ENCODE results near the gene IGF1.

DNA sequence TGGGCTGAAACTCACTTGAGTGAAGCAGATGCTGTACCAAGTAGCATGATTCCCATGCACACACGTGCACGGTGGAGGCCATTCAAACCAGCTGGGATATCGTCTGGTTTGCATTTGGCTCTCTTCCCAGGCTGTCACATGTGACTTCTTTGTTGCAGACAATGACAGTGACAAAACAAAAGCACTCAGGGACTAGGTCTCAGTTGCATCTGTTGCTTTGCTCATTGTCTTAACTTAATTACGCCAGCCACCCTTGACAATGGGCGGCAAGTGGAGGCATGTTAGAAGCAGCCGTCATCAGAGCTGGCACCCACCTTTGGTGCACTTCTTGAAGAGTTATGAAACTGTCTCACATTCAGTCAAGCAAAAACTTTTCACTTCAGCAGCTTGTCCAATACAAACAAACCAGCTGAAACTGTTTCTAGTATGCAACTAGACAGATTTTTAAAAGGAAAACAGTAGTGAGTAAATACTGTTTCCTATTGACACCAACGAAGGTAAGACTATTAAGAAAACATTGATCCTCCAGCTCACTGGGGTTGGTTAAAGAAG lies 74.3 kb downstream of the IGF1 start:
- TF ChIP-seq, protein P1, sequence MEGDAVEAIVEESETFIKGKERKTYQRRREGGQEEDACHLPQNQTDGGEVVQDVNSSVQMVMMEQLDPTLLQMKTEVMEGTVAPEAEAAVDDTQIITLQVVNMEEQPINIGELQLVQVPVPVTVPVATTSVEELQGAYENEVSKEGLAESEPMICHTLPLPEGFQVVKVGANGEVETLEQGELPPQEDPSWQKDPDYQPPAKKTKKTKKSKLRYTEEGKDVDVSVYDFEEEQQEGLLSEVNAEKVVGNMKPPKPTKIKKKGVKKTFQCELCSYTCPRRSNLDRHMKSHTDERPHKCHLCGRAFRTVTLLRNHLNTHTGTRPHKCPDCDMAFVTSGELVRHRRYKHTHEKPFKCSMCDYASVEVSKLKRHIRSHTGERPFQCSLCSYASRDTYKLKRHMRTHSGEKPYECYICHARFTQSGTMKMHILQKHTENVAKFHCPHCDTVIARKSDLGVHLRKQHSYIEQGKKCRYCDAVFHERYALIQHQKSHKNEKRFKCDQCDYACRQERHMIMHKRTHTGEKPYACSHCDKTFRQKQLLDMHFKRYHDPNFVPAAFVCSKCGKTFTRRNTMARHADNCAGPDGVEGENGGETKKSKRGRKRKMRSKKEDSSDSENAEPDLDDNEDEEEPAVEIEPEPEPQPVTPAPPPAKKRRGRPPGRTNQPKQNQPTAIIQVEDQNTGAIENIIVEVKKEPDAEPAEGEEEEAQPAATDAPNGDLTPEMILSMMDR (IDR thresholded peaks at IDR 0.05): no peak
- no peak for TF ChIP-seq POLR2A (IDR thresholded peaks at IDR 0.05)
